ENCODE results near the gene KRT222. TPM values are rescaled to one million over a fixed set of nuclear protein-coding genes. Genes with fewer than 3 reads are reported as not detected.
A peak's percentile ranks its signal among the peaks of the same experiment; 100 is the strongest.

Gene KRT222
- 0.55 TPM for polyA plus RNA-seq (2013, experiment 1 of 2)
- 0.25 TPM for polyA plus RNA-seq (2013, experiment 2 of 2)

DNA sequence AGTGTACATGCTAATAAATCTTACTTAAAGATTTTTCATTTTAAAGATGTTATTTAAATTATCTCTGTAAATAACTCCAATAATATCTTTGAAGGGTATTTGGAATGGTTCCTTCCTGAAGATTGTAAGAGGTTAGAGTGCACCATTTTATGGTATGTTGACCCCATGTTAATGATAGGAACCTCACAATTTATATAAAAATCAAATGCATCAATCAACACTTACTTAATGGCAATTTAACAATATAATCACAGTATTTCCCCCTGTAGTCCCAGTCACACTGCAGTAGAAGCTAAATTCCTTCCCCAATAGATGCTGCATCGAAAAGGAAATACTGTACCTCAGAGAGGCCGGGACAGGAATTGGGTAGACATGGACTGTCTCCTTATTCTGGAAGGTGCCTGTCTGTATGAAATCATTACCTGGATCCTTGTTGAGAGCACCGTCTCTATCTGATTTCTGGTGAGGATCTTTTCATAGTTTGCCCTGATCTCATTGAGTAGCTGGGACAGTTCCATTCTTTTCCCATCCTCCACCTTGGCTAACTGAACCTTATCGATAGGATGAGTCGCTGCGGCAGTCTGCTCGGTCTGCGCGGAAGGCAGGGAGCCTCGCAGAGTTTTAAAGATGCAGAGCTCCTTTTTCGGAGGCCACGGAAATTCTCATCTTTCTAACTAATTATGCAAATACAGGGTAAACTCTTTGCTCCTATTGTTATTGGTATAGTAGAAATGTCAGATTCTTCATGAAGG lies at the start of gene KRT222:
KRT222 (minus strand) TSS at position 596 of the 752 bp plus-strand sequence; CDS start at position 518, 78 bp downstream.
- no peak within 1 kb of the TSS for H3K9ac ChIP-seq (ENCODE audit: low read depth, low read length)
- no peaks in the 10 kb centered on the region for H3K9me3 ChIP-seq (ENCODE audit: insufficient read depth, low read depth, low read length)
- H3K27me3 ChIP-seq (ENCODE audit: insufficient read depth, low read length): no peaks in the 10 kb centered on the region
- 13% methylated on average over 10 of the region's 12 CpGs for WGBS
- H3K4me3 ChIP-seq (ENCODE audit: low read length): peak within 1 kb of the TSS; percentile 51
- no peaks in the 10 kb centered on the region for H3K4me1 ChIP-seq (ENCODE audit: insufficient read depth, low read length)
- H3K27ac ChIP-seq (ENCODE audit: low read depth, low read length): no peak within 1 kb of the TSS
- H3K36me3 ChIP-seq (ENCODE audit: insufficient read depth, low read length): no peaks in the 10 kb centered on the region

DNA sequence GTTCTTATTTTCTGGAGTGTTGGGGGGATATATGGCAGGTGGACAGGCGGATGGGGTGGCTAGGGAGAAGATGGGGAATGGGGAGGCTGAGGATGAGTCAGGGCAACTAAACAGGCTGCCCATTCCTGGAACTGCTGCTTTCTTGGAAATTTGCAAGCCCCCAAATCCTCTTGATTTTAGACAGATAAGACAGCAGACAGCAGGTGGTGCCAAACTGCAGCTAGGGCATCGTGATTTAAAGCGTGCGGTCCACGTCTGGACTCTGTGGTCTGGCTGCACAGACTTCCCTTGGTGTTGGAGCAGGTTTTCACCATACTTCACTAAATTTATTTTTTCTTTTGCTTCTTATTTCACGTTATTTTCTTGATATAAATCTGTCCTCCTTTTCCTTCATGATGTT lies 49.5 kb upstream of the KRT222 start:
- H3K36me3 ChIP-seq (ENCODE audit: insufficient read depth, low read length): no peaks in the 10 kb centered on the region
- H3K27ac ChIP-seq (ENCODE audit: low read depth, low read length): no peak overlapping the region
- no peaks in the 10 kb centered on the region for H3K27me3 ChIP-seq (ENCODE audit: insufficient read depth, low read length)
- H3K4me1 ChIP-seq (ENCODE audit: insufficient read depth, low read length): no peaks in the 10 kb centered on the region
- WGBS: 84% methylated on average over 6 of the region's 6 CpGs
- H3K9ac ChIP-seq (ENCODE audit: low read depth, low read length): no peak overlapping the region
- H3K4me3 ChIP-seq (ENCODE audit: low read length): no peak overlapping the region
- no peaks in the 10 kb centered on the region for H3K9me3 ChIP-seq (ENCODE audit: insufficient read depth, low read depth, low read length)

DNA sequence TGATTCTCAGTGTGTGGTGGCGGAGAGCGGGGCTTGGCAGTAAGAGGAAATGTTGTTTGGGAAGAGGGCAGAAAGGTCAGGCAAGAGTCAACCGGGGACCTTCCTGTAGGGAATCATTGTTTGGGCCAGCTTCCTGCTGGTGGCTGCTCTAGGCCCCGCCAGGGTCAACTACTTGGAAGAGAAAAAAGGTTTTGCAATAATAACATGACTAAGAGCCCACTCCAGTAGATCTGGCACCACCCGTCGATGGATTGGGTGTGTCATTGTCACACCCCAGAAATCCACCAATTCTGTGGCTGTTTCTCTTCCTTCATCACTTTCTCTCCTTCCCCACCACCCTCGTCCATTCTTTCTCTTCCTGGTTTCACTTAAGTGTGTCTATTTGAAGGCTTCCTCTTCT lies 42.8 kb upstream of the KRT222 start:
- Histone ChIP-seq H3K9ac (ENCODE audit: low read depth, low read length) (no peak overlapping the region), H3K4me1 (ENCODE audit: insufficient read depth, low read length) (no peaks in the 10 kb centered on the region), H3K4me3 (ENCODE audit: low read length) (no peak overlapping the region), H3K9me3 (ENCODE audit: insufficient read depth, low read depth, low read length) (no peaks in the 10 kb centered on the region), H3K36me3 (ENCODE audit: insufficient read depth, low read length) (no peaks in the 10 kb centered on the region), H3K27me3 (ENCODE audit: insufficient read depth, low read length) (no peaks in the 10 kb centered on the region), H3K27ac (ENCODE audit: low read depth, low read length) (no peak overlapping the region)
- 85% methylated on average over 7 of the region's 7 CpGs for WGBS

DNA sequence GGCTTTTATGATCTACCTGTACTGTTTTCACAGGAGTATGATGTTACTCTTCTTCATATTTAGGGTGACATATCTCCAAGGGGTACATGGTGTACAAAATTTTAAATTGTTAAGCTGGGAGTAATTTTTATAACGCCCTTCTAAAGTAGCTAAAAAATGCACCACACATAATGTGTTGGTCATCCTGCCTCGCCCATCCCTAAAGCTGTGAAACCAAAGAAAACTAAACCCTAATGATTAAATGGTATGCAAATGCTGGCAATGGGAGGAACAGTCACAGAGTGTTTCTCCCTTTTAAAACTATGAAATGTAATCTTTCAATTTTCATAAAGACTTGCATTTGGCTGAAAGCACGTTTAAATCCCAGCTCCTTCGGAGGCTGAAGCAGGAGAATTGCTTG lies 40.6 kb upstream of the KRT222 start:
- 83% methylated on average over 3 of the region's 4 CpGs for WGBS
- Histone ChIP-seq H3K9ac (ENCODE audit: low read depth, low read length) (no peak overlapping the region), H3K4me1 (ENCODE audit: insufficient read depth, low read length) (no peaks in the 10 kb centered on the region), H3K36me3 (ENCODE audit: insufficient read depth, low read length) (no peaks in the 10 kb centered on the region), H3K4me3 (ENCODE audit: low read length) (no peak overlapping the region), H3K27me3 (ENCODE audit: insufficient read depth, low read length) (no peaks in the 10 kb centered on the region), H3K9me3 (ENCODE audit: insufficient read depth, low read depth, low read length) (no peaks in the 10 kb centered on the region), H3K27ac (ENCODE audit: low read depth, low read length) (no peak overlapping the region)

DNA sequence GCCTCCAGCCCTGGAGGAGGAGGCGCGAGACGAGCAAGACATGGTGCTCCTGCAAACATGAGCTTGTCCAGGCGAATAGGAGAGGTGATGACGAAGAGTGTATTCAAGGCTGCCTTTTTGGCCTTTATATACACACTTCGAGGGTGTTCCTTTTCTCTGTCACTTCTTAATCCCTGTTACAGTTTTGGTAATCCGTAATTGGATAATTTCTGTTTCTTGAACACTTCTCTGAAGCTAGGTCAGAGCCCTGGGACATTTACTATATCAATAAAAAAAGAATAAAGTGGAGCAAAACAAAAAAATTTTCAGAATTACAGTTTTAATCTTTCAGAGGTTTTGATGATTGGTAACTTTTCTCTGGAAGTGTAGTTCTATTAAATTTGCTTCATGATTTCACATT lies 38.7 kb upstream of the KRT222 start, which contains the start of gene KRT24:
KRT24 (minus strand) TSS at position 101 of the 400 bp plus-strand sequence; CDS start at position 42, 59 bp downstream.
- no peaks in the 10 kb centered on the region for H3K27me3 ChIP-seq (ENCODE audit: insufficient read depth, low read length)
- H3K36me3 ChIP-seq (ENCODE audit: insufficient read depth, low read length): no peaks in the 10 kb centered on the region
- no peaks in the 10 kb centered on the region for H3K4me1 ChIP-seq (ENCODE audit: insufficient read depth, low read length)
- H3K9me3 ChIP-seq (ENCODE audit: insufficient read depth, low read depth, low read length): no peaks in the 10 kb centered on the region
- H3K27ac ChIP-seq (ENCODE audit: low read depth, low read length): no peak within 1 kb of the TSS
- WGBS: 96% methylated on average over 7 of the region's 7 CpGs
- H3K9ac ChIP-seq (ENCODE audit: low read depth, low read length): no peak within 1 kb of the TSS
- H3K4me3 ChIP-seq (ENCODE audit: low read length): no peak within 1 kb of the TSS

DNA sequence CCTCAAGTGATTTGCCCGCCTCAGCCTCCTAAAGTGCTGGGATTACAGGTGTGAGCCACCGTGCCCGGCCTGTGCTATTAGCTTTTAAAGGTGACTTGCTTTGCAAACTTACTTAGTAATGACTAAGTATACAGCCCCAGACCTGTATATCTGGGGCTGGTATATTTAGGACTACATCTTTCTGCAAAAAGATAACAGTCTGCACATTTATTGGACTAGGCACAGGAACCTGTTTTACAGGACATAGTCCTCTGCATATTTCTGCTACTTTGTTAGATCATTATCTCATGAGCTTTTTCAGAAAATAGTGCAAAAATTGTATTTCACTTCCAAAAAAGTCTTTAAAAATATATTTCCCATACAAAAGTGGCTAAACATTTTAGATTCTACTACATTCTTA lies 37.3 kb upstream of the KRT222 start:
- H3K27ac ChIP-seq (ENCODE audit: low read depth, low read length): no peak overlapping the region
- H3K4me1 ChIP-seq (ENCODE audit: insufficient read depth, low read length): no peaks in the 10 kb centered on the region
- 96% methylated on average over 3 of the region's 3 CpGs for WGBS
- no peaks in the 10 kb centered on the region for H3K9me3 ChIP-seq (ENCODE audit: insufficient read depth, low read depth, low read length)
- no peaks in the 10 kb centered on the region for H3K36me3 ChIP-seq (ENCODE audit: insufficient read depth, low read length)
- no peaks in the 10 kb centered on the region for H3K27me3 ChIP-seq (ENCODE audit: insufficient read depth, low read length)
- no peak overlapping the region for H3K9ac ChIP-seq (ENCODE audit: low read depth, low read length)
- no peak overlapping the region for H3K4me3 ChIP-seq (ENCODE audit: low read length)

DNA sequence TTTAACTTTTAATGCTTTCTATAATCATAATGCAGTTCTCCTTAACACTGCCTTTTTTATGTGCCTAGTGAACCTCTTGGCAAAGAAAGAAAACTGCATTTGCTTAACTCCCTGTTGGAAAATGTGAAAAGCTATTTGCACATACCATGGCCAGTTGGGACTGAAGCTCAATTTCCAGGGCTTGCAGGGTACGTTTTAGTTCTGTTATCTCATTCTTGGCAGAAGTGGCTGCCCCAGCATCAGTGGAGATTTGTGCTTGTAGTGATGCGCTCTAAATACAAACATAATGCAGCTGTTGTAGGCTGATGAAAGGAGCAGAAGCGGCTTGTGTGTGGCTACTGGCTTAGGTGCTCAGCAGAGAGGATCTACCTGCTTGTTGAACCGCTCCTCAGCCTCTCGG lies 34.9 kb upstream of the KRT222 start:
- 89% methylated on average over 5 of the region's 5 CpGs for WGBS
- H3K4me1 ChIP-seq (ENCODE audit: insufficient read depth, low read length): no peaks in the 10 kb centered on the region
- no peak overlapping the region for H3K27ac ChIP-seq (ENCODE audit: low read depth, low read length)

DNA sequence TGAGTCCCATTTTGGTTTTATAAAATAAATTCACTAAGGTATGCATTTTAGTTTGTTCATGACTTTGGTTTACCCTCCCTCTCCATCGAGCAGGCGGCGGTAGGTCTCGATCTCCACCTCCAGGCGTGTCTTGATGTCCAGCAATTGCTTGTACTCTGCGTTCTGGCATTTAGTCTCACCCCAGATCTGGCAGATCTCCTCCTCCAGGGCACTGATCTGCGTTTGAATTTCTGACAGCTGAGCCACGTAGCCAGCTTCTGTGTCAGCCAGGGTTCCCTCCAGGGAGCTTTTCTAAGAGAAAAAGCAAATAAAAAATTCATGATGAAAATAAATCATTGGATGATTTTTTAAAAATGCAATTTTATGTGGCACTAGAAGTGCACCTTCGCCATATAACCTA lies 34.4 kb upstream of the KRT222 start:
- no peak overlapping the region for H3K9ac ChIP-seq (ENCODE audit: low read depth, low read length)
- no peak overlapping the region for H3K4me3 ChIP-seq (ENCODE audit: low read length)
- H3K36me3 ChIP-seq (ENCODE audit: insufficient read depth, low read length): no peaks in the 10 kb centered on the region
- H3K27ac ChIP-seq (ENCODE audit: low read depth, low read length): no peak overlapping the region
- WGBS: 90% methylated on average over 8 of the region's 9 CpGs
- H3K27me3 ChIP-seq (ENCODE audit: insufficient read depth, low read length): no peaks in the 10 kb centered on the region
- H3K9me3 ChIP-seq (ENCODE audit: insufficient read depth, low read depth, low read length): no peaks in the 10 kb centered on the region
- H3K4me1 ChIP-seq (ENCODE audit: insufficient read depth, low read length): no peaks in the 10 kb centered on the region

More for the DNA sequence above, 34.9 kb upstream of the KRT222 start:
- no peaks in the 10 kb centered on the region for H3K27me3 ChIP-seq (ENCODE audit: insufficient read depth, low read length)
- no peaks in the 10 kb centered on the region for H3K36me3 ChIP-seq (ENCODE audit: insufficient read depth, low read length)
- no peak overlapping the region for H3K4me3 ChIP-seq (ENCODE audit: low read length)
- no peaks in the 10 kb centered on the region for H3K9me3 ChIP-seq (ENCODE audit: insufficient read depth, low read depth, low read length)
- H3K9ac ChIP-seq (ENCODE audit: low read depth, low read length): no peak overlapping the region

DNA sequence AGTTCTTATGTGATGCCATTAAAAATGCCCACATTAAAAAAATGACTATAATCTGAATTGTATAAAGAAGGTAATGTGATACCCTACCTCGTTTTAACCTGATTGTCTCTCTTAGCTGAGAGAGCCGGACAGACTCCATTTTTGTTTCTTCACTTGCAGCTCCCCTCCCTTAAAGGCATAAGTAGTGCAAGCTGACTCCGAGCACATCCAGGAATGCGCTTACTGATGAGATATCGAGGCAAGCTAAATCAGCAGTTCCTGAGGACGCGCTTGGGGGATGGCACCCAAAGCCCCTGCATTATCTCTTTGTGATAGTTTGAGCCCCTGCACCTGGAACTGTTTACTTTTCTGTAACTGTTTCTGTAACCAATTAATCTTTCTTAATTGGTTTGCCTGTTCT lies 32.3 kb upstream of the KRT222 start:
- no peak overlapping the region for H3K4me3 ChIP-seq (ENCODE audit: low read length)
- H3K4me1 ChIP-seq (ENCODE audit: insufficient read depth, low read length): no peaks in the 10 kb centered on the region
- H3K27me3 ChIP-seq (ENCODE audit: insufficient read depth, low read length): no peaks in the 10 kb centered on the region
- no peaks in the 10 kb centered on the region for H3K9me3 ChIP-seq (ENCODE audit: insufficient read depth, low read depth, low read length)
- no peak overlapping the region for H3K27ac ChIP-seq (ENCODE audit: low read depth, low read length)
- WGBS: 81% methylated on average over 7 of the region's 7 CpGs
- no peaks in the 10 kb centered on the region for H3K36me3 ChIP-seq (ENCODE audit: insufficient read depth, low read length)
- H3K9ac ChIP-seq (ENCODE audit: low read depth, low read length): no peak overlapping the region

DNA sequence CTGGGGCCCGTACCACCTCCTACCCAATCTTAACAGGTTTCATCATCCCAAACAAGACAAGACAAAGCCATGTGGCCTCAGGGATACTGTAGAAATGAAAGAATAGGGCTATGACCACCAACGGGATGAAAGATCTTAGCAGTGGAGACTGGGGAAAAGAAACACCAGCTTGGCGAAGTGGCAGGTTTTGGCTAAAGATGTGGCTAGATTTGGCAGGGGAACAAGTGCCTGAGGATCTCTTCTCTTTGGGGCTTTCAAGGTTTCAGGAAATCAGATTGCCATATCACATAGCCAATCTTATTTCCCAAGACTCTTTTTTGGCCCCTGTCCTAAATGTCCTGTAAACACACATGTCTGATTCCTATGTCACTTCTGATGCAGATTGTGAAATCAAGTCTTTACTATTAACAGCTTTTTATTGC lies 31.7 kb upstream of the KRT222 start:
- WGBS: 95% methylated on average over 3 of the region's 3 CpGs
- no peak overlapping the region for H3K4me3 ChIP-seq (ENCODE audit: low read length)
- no peak overlapping the region for H3K9ac ChIP-seq (ENCODE audit: low read depth, low read length)
- H3K4me1 ChIP-seq (ENCODE audit: insufficient read depth, low read length): no peaks in the 10 kb centered on the region
- H3K27me3 ChIP-seq (ENCODE audit: insufficient read depth, low read length): no peaks in the 10 kb centered on the region
- H3K36me3 ChIP-seq (ENCODE audit: insufficient read depth, low read length): no peaks in the 10 kb centered on the region
- H3K9me3 ChIP-seq (ENCODE audit: insufficient read depth, low read depth, low read length): no peaks in the 10 kb centered on the region
- no peak overlapping the region for H3K27ac ChIP-seq (ENCODE audit: low read depth, low read length)

DNA sequence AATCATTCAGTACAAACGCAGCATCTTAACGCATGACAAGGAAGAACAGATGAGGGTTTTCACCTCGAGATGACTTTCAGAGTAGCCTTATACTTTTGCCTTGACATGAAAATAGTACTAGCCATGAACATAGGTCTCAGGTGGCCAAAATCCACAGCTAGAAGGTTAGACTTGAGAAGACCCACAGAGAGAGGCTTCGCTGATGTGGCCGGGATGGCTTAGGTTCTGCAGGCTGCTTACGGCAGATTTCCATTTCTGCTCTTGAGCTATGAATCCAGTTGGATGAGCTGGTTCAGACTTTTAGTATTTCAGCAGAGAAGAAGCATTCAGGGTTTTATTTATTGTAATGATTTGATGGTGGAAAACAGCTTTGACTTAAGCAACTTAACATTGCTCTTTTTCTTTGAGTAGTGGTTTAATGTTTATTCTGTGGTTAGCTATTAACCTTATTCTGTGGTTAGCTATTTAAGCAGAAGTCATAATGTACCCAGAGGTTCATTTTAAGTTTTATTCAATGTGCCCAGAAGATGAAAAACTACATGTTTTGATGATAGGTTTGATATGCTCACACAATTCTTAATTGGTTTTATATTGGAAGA lies 31.0 kb upstream of the KRT222 start:
- 95% methylated on average over 6 of the region's 6 CpGs for WGBS
- H3K36me3 ChIP-seq (ENCODE audit: insufficient read depth, low read length): no peaks in the 10 kb centered on the region
- H3K4me3 ChIP-seq (ENCODE audit: low read length): no peak overlapping the region
- no peaks in the 10 kb centered on the region for H3K9me3 ChIP-seq (ENCODE audit: insufficient read depth, low read depth, low read length)
- no peak overlapping the region for H3K27ac ChIP-seq (ENCODE audit: low read depth, low read length)
- H3K9ac ChIP-seq (ENCODE audit: low read depth, low read length): no peak overlapping the region
- no peaks in the 10 kb centered on the region for H3K4me1 ChIP-seq (ENCODE audit: insufficient read depth, low read length)
- no peaks in the 10 kb centered on the region for H3K27me3 ChIP-seq (ENCODE audit: insufficient read depth, low read length)
